ENCODE data around the gene CBY3. TPM values are rescaled to one million over a fixed set of nuclear protein-coding genes. Genes with fewer than 3 reads are reported as not detected.
"Not testable (repeated sequence)": the region's sequence is repeated elsewhere in the genome, so short reads cannot be mapped to it uniquely, and the experiment has no call there.

CBY3 gene
- total RNA-seq, 2 donors from 2014 or later: not detected

- ATAC-seq (replicated peaks): no peak
- Mint-ChIP-seq H3K27me3 (peaks cover 3% of the 10 kb centered on the region), H3K4me3 (no peak overlapping the region), H3K36me3 (ENCODE audit: low read depth) (no peaks in the 10 kb centered on the region), H3K9me3 (no peaks in the 10 kb centered on the region), H3K27ac (no peak overlapping the region), H3K4me1 (no peaks in the 10 kb centered on the region)
These were observed 32.4 kb downstream of the CBY3 start for GRCh38 chr5:179648410-179648809.

GRCh38 chr5:179644766-179645165 is 36.1 kb downstream of the CBY3 start:
- ATAC-seq (replicated peaks): not testable (repeated sequence)

GRCh38 chr5:179643141-179643920 is 37.5 kb downstream of the CBY3 start:
- not testable (repeated sequence) for H3K27ac Mint-ChIP-seq

More at GRCh38 chr5:179644766-179645165, 36.1 kb downstream of the CBY3 start:
- not testable (repeated sequence) for H3K36me3 Mint-ChIP-seq (ENCODE audit: low read depth); H3K4me3 Mint-ChIP-seq; H3K27me3 Mint-ChIP-seq; H3K4me1 Mint-ChIP-seq; H3K9me3 Mint-ChIP-seq; H3K27ac Mint-ChIP-seq

GRCh38 chr5:179642626-179643025 is 38.2 kb downstream of the CBY3 start:
- H3K4me1 Mint-ChIP-seq; H3K27me3 Mint-ChIP-seq; ATAC-seq (replicated peaks); H3K27ac Mint-ChIP-seq; H3K36me3 Mint-ChIP-seq (ENCODE audit: low read depth); H3K9me3 Mint-ChIP-seq; H3K4me3 Mint-ChIP-seq: not testable (repeated sequence)

More at GRCh38 chr5:179643141-179643920, 37.5 kb downstream of the CBY3 start:
- H3K4me1 Mint-ChIP-seq; H3K4me3 Mint-ChIP-seq; H3K27me3 Mint-ChIP-seq; ATAC-seq (replicated peaks); H3K9me3 Mint-ChIP-seq; H3K36me3 Mint-ChIP-seq (ENCODE audit: low read depth): not testable (repeated sequence)

GRCh38 chr5:179641745-179642144 is 39.1 kb downstream of the CBY3 start:
- not testable (repeated sequence) for H3K27ac Mint-ChIP-seq, H3K27me3 Mint-ChIP-seq, H3K4me1 Mint-ChIP-seq

GRCh38 chr5:179639296-179639695 is 41.5 kb downstream of the CBY3 start:
- not testable (repeated sequence) for ATAC-seq (replicated peaks); H3K9me3 Mint-ChIP-seq; H3K4me3 Mint-ChIP-seq; H3K27me3 Mint-ChIP-seq; H3K4me1 Mint-ChIP-seq; H3K36me3 Mint-ChIP-seq (ENCODE audit: low read depth); H3K27ac Mint-ChIP-seq

More at GRCh38 chr5:179641745-179642144, 39.1 kb downstream of the CBY3 start:
- H3K36me3 Mint-ChIP-seq (ENCODE audit: low read depth); ATAC-seq (replicated peaks); H3K9me3 Mint-ChIP-seq; H3K4me3 Mint-ChIP-seq: not testable (repeated sequence)

- not testable (repeated sequence) for H3K4me3 Mint-ChIP-seq; H3K27ac Mint-ChIP-seq; H3K27me3 Mint-ChIP-seq; H3K9me3 Mint-ChIP-seq; H3K36me3 Mint-ChIP-seq (ENCODE audit: low read depth); H3K4me1 Mint-ChIP-seq
- ATAC-seq (replicated peaks): peak; percentile 97
These were observed 46.3 kb downstream of the CBY3 start for GRCh38 chr5:179634370-179635172.

- H3K4me3 Mint-ChIP-seq: peak overlapping the region; percentile 27
- not testable (repeated sequence) for ATAC-seq (replicated peaks); H3K27me3 Mint-ChIP-seq; H3K27ac Mint-ChIP-seq; H3K4me1 Mint-ChIP-seq; H3K9me3 Mint-ChIP-seq; H3K36me3 Mint-ChIP-seq (ENCODE audit: low read depth)
These were observed 47.1 kb downstream of the CBY3 start for GRCh38 chr5:179633501-179634369.

Other genes with a start within 250 kb of the CBY3 start
- 10 to 100 TPM; 39.1 to 41.5 TPM for gene RUFY1, start 130.5 kb downstream of the CBY3 start, total RNA-seq
- 100 to 1,000 TPM; 761 to 957 TPM for gene HNRNPH1, start 57.4 kb downstream of the CBY3 start, total RNA-seq
- gene CANX, start 17.9 kb upstream of the CBY3 start, total RNA-seq: 100 to 1,000 TPM; 605 to 614 TPM
- gene MAML1, start 51.8 kb upstream of the CBY3 start, total RNA-seq: 10 to 100 TPM; 26.7 to 42.4 TPM
- gene LTC4S, start 113.0 kb upstream of the CBY3 start, total RNA-seq: 1 to 10 TPM; 1.3 to 1.4 TPM
- gene MGAT4B, start 125.8 kb upstream of the CBY3 start, total RNA-seq: 10 to 100 TPM; 56.1 to 68.5 TPM
- 100 to 1,000 TPM; 130 to 188 TPM for gene SQSTM1, start 139.9 kb upstream of the CBY3 start, total RNA-seq
- 10 to 100 TPM; 17.4 to 35.2 TPM for gene MRNIP, start 177.8 kb upstream of the CBY3 start, total RNA-seq
- 100 to 1,000 TPM in 1 of 2 donors, 10 to 100 TPM in 1; 96.5 to 116 TPM for gene TBC1D9B, start 226.9 kb upstream of the CBY3 start, total RNA-seq

Data from activated T-helper 17 cell treated with anti-CD3 and anti-CD28 coated beads, Interleukin-2, amount 50 U/mL, for 72 hours (primary cell).